ENCODE results near the gene SETBP1. TPM values are rescaled to one million over a fixed set of nuclear protein-coding genes. Genes with fewer than 3 reads are reported as not detected.

SETBP1 gene
- total RNA-seq, 2 donors from 2014 or later = 17.3 to 20.1 TPM

DNA sequence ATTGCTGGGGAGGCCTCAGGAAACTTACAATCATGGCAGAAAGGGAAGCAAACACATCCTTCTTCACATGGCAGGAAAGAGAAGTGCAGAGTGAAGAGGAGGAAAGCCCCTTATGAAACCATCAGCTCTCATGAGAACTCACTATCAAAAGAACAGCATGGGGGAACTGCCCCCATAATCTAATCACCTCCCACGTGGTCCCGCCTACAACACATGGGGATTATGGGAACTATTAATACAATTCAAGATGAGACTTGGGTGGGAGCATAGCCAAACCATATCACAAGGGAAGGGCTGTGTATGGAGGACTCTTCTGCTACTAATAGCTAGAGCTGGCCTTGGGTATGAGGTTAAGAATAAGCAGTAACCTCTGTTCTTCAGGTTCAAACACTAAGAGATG, 8.8 kb upstream of the SETBP1 start:
- Mint-ChIP-seq H3K4me1 (peaks cover 21% of the 10 kb centered on the region), H3K27me3 (ENCODE audit: insufficient read depth) (peaks cover 8% of the 10 kb centered on the region), H3K27ac (no peak overlapping the region), H3K9me3 (no peaks in the 10 kb centered on the region), H3K36me3 (ENCODE audit: low read depth) (no peaks in the 10 kb centered on the region), H3K4me3 (no peak overlapping the region)
- no peak for DNase-seq
- no peak overlapping the region for H3K27ac ChIP-seq (ENCODE audit: low read depth, low read length)
- H3K36me3 ChIP-seq (ENCODE audit: control insufficient read depth, insufficient read depth, low read length) = no peaks in the 10 kb centered on the region
- H3K4me3 ChIP-seq (ENCODE audit: low read length) = no peak overlapping the region
- H3K27me3 ChIP-seq (ENCODE audit: control insufficient read depth, insufficient read depth, low read length, poor library complexity, severe bottlenecking) = no peaks in the 10 kb centered on the region
- H3K9ac ChIP-seq (ENCODE audit: extremely low read depth, low read length, poor library complexity, severe bottlenecking) = no peak overlapping the region
- no peaks in the 10 kb centered on the region for H3K9me3 ChIP-seq (ENCODE audit: control insufficient read depth, low read length)
- peaks cover 11% of the 10 kb centered on the region for H3K4me1 ChIP-seq (ENCODE audit: control insufficient read depth, insufficient read depth, low read length)
- WGBS, 2 experiments (ENCODE audit: insufficient coverage in 1 of 2, insufficient read length in 1 of 2) = 79 to 100% methylated on average over 1 to 2 of the region's 2 CpGs
- TF ChIP-seq, protein P1, sequence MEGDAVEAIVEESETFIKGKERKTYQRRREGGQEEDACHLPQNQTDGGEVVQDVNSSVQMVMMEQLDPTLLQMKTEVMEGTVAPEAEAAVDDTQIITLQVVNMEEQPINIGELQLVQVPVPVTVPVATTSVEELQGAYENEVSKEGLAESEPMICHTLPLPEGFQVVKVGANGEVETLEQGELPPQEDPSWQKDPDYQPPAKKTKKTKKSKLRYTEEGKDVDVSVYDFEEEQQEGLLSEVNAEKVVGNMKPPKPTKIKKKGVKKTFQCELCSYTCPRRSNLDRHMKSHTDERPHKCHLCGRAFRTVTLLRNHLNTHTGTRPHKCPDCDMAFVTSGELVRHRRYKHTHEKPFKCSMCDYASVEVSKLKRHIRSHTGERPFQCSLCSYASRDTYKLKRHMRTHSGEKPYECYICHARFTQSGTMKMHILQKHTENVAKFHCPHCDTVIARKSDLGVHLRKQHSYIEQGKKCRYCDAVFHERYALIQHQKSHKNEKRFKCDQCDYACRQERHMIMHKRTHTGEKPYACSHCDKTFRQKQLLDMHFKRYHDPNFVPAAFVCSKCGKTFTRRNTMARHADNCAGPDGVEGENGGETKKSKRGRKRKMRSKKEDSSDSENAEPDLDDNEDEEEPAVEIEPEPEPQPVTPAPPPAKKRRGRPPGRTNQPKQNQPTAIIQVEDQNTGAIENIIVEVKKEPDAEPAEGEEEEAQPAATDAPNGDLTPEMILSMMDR (conservative IDR thresholded peaks at IDR 0.05) = no peak

DNA sequence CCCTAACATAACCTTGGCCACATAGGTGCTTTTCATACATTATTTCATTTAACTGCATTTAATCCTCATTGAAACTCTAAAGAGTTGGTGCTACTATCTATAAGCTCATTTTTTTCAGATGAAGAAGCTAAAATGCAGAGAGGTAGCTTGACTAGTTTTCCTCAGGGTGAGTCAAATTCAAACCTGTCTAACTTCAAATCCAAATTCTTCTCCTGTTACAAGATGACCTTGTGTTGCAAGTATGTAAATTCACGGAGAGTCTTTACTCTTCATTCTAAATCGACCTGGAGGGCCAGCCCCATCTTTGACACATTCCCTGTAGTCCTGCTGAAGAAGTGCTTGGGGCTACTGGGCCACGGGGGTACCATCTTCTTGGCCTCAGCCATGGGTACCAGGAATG, 8.2 kb upstream of the SETBP1 start:
- Mint-ChIP-seq H3K9me3 (no peaks in the 10 kb centered on the region), H3K4me3 (no peak overlapping the region), H3K4me1 (peaks cover 18% of the 10 kb centered on the region), H3K27me3 (ENCODE audit: insufficient read depth) (peaks cover 7% of the 10 kb centered on the region), H3K27ac (no peak overlapping the region), H3K36me3 (ENCODE audit: low read depth) (no peaks in the 10 kb centered on the region)
- TF ChIP-seq, protein P1 (conservative IDR thresholded peaks at IDR 0.05) = no peak
- peaks cover 11% of the 10 kb centered on the region for H3K4me1 ChIP-seq (ENCODE audit: control insufficient read depth, insufficient read depth, low read length)
- H3K27ac ChIP-seq (ENCODE audit: low read depth, low read length) = no peak overlapping the region
- no peaks in the 10 kb centered on the region for H3K36me3 ChIP-seq (ENCODE audit: control insufficient read depth, insufficient read depth, low read length)
- no peaks in the 10 kb centered on the region for H3K9me3 ChIP-seq (ENCODE audit: control insufficient read depth, low read length)
- H3K9ac ChIP-seq (ENCODE audit: extremely low read depth, low read length, poor library complexity, severe bottlenecking) = no peak overlapping the region
- WGBS, 2 experiments (ENCODE audit: insufficient coverage in 1 of 2, insufficient read length in 1 of 2) = 84 to 96% methylated on average over 3 of the region's 3 CpGs
- H3K27me3 ChIP-seq (ENCODE audit: control insufficient read depth, insufficient read depth, low read length, poor library complexity, severe bottlenecking) = no peaks in the 10 kb centered on the region
- no peak for DNase-seq
- H3K4me3 ChIP-seq (ENCODE audit: low read length) = no peak overlapping the region

DNA sequence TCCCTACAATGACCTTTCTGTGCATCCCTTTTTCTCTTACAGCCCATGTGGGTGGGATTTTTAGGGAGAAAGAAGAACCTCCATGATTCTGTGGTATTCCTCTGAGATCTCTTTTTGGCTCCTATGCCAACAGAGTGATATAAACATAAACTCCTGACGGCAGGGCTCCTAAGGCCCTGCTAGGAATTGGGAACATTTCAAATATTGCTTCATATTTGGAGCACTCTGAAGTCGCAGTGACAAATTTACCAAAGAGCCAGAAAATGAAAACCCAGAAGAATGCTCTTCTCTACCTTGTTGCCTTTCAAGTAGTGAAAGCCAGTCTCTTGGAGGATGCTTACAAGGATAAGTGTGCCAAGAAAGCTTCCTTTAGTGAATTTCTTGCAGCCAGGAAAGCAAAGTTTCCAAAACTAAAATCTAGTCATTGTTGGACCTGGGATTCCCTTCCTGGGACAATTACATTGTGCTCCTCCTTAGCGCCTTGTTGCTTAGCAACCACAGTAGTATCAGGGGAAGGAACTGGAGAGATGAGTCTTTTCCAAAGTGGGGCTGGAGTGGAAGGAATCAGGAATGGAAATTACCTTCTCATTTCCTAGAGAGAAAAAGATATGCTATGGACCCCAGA, 7.3 kb upstream of the SETBP1 start:
- Mint-ChIP-seq H3K9me3 (no peaks in the 10 kb centered on the region), H3K27me3 (ENCODE audit: insufficient read depth) (peaks cover 10% of the 10 kb centered on the region), H3K4me3 (no peak overlapping the region), H3K4me1 (peaks cover 18% of the 10 kb centered on the region), H3K27ac (no peak overlapping the region), H3K36me3 (ENCODE audit: low read depth) (no peaks in the 10 kb centered on the region)
- 86 to 100% methylated on average over 2 to 3 of the region's 3 CpGs for WGBS, 2 experiments (ENCODE audit: insufficient coverage in 1 of 2, insufficient read length in 1 of 2)
- no peaks in the 10 kb centered on the region for H3K36me3 ChIP-seq (ENCODE audit: control insufficient read depth, insufficient read depth, low read length)
- no peak overlapping the region for H3K4me3 ChIP-seq (ENCODE audit: low read length)
- no peak overlapping the region for H3K27ac ChIP-seq (ENCODE audit: low read depth, low read length)
- H3K9me3 ChIP-seq (ENCODE audit: control insufficient read depth, low read length) = no peaks in the 10 kb centered on the region
- no peak overlapping the region for H3K9ac ChIP-seq (ENCODE audit: extremely low read depth, low read length, poor library complexity, severe bottlenecking)
- TF ChIP-seq, protein P1 (conservative IDR thresholded peaks at IDR 0.05) = peak; percentile 6
- H3K4me1 ChIP-seq (ENCODE audit: control insufficient read depth, insufficient read depth, low read length) = peaks cover 9% of the 10 kb centered on the region
- no peak for DNase-seq
- no peaks in the 10 kb centered on the region for H3K27me3 ChIP-seq (ENCODE audit: control insufficient read depth, insufficient read depth, low read length, poor library complexity, severe bottlenecking)

All from endodermal cell (in vitro differentiated cells).